Mesothelial cell of epicardium (in vitro differentiated cells): ENCODE data around the gene DNAAF8. TPM values are rescaled to one million over a fixed set of nuclear protein-coding genes. Genes with fewer than 3 reads are reported as not detected.
"Not testable (repeated sequence)": the region's sequence is repeated elsewhere in the genome, so short reads cannot be mapped to it uniquely, and the experiment has no call there.

Experiments used
- DNase-seq, 2 experiments: peaks; one replicate each; pipeline ENCODE4 v3.0.0; 2021; ENCODE audit warnings: low spot score in 2 of 2; ENCODE audit not compliant: unreplicated experiment in 2 of 2
- H3K27ac Mint-ChIP-seq: 2 replicates; pipeline ENCODE4 v1.8.0; 2021; ENCODE audit warnings: mixed read lengths
- H3K27me3 Mint-ChIP-seq: 2 replicates; pipeline ENCODE4 v1.8.0; 2021; ENCODE audit warnings: low read depth, mixed read lengths
- H3K36me3 Mint-ChIP-seq: 2 replicates; pipeline ENCODE4 v1.8.0; 2021; ENCODE audit warnings: mixed read lengths
- H3K4me1 Mint-ChIP-seq: 2 replicates; pipeline ENCODE4 v1.8.0; 2021; ENCODE audit warnings: mixed read lengths
- H3K4me3 Mint-ChIP-seq: 2 replicates; pipeline ENCODE4 v1.8.0; 2021; ENCODE audit warnings: mild to moderate bottlenecking, moderate library complexity, mixed read lengths
- H3K9me3 Mint-ChIP-seq: 2 replicates; pipeline ENCODE4 v1.8.0; 2021; ENCODE audit warnings: mixed read lengths
- total RNA-seq: library from RNA; stranded (reverse); gene quantifications from 3 replicates; pipeline ENCODE4 v1.2.1, GENCODE V29; 2021
- TF ChIP-seq, protein P1 (sequence below): fragments of 200-600 bp; sonication (generic); IDR thresholded peaks from one replicate; pipeline ENCODE4 v1.5.0; 2021; ENCODE audit warnings: antibody characterized with exemption; ENCODE audit not compliant: unreplicated experiment

DNAAF8 gene
- total RNA-seq, 1 donor from 2014 or later: 0.45 TPM

DNA sequence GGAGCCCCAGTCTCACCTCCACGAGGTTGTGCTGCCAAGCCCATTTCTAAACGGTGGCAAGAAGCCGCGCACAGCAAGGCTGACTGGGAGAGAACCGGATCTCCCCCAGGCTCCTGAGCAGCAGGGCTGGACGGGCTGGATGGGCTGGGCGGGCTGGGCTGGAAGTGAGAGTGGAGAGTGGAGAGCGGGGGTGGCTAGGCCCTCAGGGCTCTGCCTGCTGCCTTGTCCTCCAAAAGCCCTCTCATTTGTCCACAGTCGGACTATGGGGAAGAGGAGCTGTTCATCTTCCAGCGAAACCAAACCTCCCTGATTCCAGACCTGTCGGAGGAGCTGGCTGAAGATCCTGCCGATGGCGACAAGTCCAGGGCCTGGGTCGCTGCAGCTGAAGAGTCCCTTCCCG, 3.2 kb downstream of the DNAAF8 start:
- H3K4me1 Mint-ChIP-seq: peaks cover 13% of the 10 kb centered on the region
- no peaks in the 10 kb centered on the region for H3K36me3 Mint-ChIP-seq
- H3K4me3 Mint-ChIP-seq: no peak overlapping the region
- no peaks in the 10 kb centered on the region for H3K27me3 Mint-ChIP-seq
- DNase-seq: no peak
- H3K9me3 Mint-ChIP-seq: no peaks in the 10 kb centered on the region
- H3K27ac Mint-ChIP-seq: no peak overlapping the region
- TF ChIP-seq, protein P1, sequence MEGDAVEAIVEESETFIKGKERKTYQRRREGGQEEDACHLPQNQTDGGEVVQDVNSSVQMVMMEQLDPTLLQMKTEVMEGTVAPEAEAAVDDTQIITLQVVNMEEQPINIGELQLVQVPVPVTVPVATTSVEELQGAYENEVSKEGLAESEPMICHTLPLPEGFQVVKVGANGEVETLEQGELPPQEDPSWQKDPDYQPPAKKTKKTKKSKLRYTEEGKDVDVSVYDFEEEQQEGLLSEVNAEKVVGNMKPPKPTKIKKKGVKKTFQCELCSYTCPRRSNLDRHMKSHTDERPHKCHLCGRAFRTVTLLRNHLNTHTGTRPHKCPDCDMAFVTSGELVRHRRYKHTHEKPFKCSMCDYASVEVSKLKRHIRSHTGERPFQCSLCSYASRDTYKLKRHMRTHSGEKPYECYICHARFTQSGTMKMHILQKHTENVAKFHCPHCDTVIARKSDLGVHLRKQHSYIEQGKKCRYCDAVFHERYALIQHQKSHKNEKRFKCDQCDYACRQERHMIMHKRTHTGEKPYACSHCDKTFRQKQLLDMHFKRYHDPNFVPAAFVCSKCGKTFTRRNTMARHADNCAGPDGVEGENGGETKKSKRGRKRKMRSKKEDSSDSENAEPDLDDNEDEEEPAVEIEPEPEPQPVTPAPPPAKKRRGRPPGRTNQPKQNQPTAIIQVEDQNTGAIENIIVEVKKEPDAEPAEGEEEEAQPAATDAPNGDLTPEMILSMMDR: no peak

DNA sequence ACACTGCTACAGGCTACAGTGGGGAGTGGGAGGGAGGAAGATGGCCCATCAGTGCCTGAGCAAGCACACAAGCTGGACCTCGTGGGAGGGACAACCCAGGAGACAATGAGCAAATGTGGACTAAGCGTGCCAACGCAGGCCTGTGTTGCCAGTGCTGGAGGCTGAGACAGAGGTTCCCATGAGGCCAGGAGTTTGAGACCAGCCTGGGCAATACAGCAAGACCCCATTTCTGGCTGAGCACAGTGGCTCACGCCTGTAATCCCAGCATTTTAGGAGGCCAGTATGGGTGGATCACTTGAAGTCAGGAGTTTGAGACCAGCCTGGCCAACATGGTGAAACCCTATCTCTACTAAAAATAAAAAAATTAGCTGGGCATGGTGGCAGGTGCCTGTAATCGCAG, 4.0 kb downstream of the DNAAF8 start:
- not testable (repeated sequence) for H3K4me3 Mint-ChIP-seq, H3K27me3 Mint-ChIP-seq, DNase-seq, H3K9me3 Mint-ChIP-seq, H3K4me1 Mint-ChIP-seq, H3K27ac Mint-ChIP-seq, H3K36me3 Mint-ChIP-seq

DNA sequence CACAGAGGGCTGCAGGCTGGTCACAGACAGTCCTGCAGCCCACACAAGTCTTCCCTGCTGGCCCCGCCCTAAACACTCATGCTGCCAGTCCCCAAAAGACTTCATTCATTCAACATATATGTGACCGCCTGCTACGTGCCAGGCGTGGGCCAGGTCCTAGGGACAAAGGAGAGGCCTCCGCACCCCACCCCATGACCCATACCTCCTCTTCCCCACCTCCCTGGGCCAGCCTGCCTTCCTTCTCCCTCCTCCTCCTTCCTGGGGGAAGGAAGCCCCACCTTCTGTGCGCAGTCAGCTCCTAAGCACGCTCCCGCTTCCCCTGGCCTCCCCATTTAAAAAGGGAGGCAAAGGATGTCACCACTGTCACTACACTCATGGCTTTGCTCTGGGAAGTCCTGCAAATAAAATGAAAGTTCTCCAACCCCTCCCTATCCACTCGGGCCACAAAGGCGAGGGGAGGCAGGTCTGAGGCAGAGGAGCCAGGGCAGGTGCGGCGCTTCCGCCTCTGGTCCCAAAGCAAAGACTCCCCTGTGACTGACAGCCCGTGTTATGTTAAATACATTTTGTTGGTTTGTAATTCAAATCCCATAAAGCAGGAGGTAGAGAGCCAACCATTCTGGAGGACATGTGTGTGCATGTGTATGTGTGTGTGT, 9.0 kb downstream of the DNAAF8 start:
- Mint-ChIP-seq H3K27me3 (peaks cover 2% of the 10 kb centered on the region), H3K9me3 (no peaks in the 10 kb centered on the region), H3K4me3 (no peak overlapping the region), H3K27ac (no peak overlapping the region), H3K4me1 (no peaks in the 10 kb centered on the region), H3K36me3 (no peaks in the 10 kb centered on the region)
- no peak for DNase-seq
- TF ChIP-seq, protein P1: no peak

DNA sequence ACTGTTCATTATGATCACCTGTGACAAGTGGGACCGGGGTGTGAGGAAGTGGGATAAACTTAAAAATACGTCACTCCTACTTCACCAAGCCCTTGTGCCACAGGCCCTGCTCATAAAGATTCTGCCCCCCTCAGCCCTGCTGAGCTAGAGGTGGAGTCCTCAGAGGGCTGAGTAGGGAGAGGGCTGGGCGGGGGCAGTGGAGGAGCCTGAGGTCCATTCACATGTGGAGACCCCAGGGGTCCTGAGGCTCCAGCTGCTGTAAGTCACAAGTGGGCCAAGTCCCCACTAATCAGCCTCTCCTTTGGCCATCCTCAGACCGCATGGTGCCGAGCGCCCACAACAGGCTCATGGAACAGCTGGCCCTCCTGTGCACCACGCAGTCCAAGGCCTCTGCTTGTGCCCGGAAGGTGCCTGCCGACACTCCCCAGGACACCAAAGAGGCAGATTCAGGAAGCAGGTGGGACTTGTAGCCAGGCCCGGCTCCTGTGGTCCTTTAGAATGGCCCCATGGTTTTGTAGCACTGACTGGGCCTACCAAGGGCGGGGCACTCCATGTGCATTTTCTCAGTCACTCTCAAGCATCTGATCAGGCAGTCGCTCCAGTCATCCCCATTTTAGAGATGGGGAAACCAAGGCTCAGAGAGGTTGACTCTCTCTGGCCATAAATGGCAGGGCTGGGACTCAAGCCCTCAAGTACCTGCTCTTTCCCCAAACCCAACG, 10.4 kb downstream of the DNAAF8 start:
- Mint-ChIP-seq H3K27me3 (peaks cover 2% of the 10 kb centered on the region), H3K27ac (no peak overlapping the region), H3K4me1 (no peaks in the 10 kb centered on the region), H3K9me3 (no peaks in the 10 kb centered on the region), H3K36me3 (no peaks in the 10 kb centered on the region), H3K4me3 (no peak overlapping the region)
- no peak for DNase-seq
- TF ChIP-seq, protein P1: no peak

DNA sequence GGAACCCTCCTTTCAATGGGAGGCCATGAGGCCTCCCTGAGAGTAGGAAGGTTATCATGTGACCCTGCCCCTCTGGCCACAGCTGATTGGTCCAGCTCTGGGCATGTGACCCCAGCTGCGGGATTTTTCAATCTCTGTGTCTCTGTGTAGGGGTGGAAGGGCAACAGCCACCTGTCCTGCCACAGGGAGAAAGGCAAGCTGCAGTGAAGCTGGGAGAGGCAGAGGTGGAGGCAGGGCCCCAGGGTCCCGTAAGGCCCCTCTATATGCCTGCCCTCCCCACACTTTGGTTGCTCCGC, 10.9 kb downstream of the DNAAF8 start:
- Mint-ChIP-seq H3K4me3 (no peak overlapping the region), H3K27me3 (peaks cover 2% of the 10 kb centered on the region), H3K27ac (no peak overlapping the region), H3K4me1 (no peaks in the 10 kb centered on the region), H3K36me3 (no peaks in the 10 kb centered on the region), H3K9me3 (no peaks in the 10 kb centered on the region)
- DNase-seq: no peak
- TF ChIP-seq, protein P1: no peak

DNA sequence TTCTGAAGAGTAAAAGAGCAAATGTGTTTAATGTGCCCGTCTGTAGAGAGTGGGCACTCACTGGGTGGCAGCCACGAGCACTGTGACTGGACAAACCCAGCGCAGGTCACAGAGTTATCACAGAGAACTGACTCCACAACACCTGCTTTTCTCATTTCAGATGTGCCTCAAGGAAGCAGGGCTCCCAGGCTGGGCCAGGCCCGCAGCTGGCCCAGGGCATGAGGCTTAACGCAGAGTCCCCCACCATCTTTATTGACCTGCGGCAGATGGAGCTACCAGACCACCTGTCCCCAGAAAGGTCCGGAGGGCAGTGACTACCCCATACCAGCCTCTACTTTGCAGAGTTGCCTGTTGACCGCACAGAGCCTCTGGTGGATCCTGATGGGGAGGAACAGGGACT, 11.9 kb downstream of the DNAAF8 start:
- DNase-seq: no peak
- Mint-ChIP-seq H3K4me1 (no peaks in the 10 kb centered on the region), H3K36me3 (peaks cover 2% of the 10 kb centered on the region), H3K9me3 (no peaks in the 10 kb centered on the region), H3K4me3 (no peak overlapping the region), H3K27me3 (peaks cover 2% of the 10 kb centered on the region), H3K27ac (no peak overlapping the region)
- TF ChIP-seq, protein P1: no peak
